ENCODE measurements around the gene UMODL1. TPM values are rescaled to one million over a fixed set of nuclear protein-coding genes. Genes with fewer than 3 reads are reported as not detected.
A peak's percentile ranks its signal among the peaks of the same experiment; 100 is the strongest.

The UMODL1 gene
- total and polyA plus RNA-seq, 3 experiments from 2014 or later, result 0.07 TPM; not detected in 2

DNA sequence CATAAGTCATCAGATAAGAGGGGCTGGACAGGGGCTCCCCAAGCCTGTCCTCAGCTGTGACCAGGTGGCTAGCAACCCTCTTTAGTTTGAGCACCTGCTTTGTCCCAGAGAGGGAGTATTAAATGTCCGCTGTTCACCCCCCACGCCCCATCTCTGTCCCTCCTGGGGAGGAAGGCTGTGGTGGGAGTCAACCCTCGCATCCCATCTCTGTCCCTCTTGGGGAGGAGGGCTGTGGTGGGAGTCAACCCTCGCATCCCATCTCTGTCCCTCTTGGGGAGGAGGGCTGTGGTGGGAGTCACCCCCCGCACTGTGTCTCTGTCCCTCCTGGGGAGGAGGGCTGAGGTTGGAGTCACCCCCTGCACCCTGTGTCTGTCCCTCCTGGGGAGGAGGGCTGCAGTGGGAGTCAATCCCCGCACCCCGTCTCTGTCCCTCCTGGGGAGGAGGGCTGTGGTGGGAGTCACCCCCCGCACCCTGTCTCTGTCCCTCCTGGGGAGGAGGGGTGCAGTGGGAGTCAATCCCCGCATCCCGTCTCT is 75.2 kb downstream of the UMODL1 start:
- DNase-seq, result no peak
- H3K27ac ChIP-seq (ENCODE audit: low read depth, low read length), result no peak overlapping the region
- Mint-ChIP-seq H3K9me3 (no peaks in the 10 kb centered on the region), H3K27me3 (peaks cover 6 to 10% of the 10 kb centered on the region in 2 donors), H3K36me3 (no peaks in the 10 kb centered on the region), H3K27ac (no peak overlapping the region), H3K4me3 (no peak overlapping the region), H3K4me1 (peaks cover 6 to 11% (median 9%) of the 10 kb centered on the region in 3 donors)
- H3K4me1 ChIP-seq (ENCODE audit: insufficient read depth, low read length), result peaks cover 4% of the 10 kb centered on the region
- H3K4me3 ChIP-seq (ENCODE audit: low read length), result no peak overlapping the region
- ChIA-PET CTCF (interaction anchor here (0.6 to 7.4 kb wide), 20 partner anchors 8 to 381 kb away, joined by 3 to 106 read pairs (median 3); no protein-coding TSS in a partner anchor), POLR2A (no interaction called here)
- no peaks in the 10 kb centered on the region for H3K9me3 ChIP-seq (ENCODE audit: low read length)
- no peaks in the 10 kb centered on the region for H3K27me3 ChIP-seq (ENCODE audit: insufficient read depth, low read length, poor library complexity, severe bottlenecking)
- no peaks in the 10 kb centered on the region for H3K36me3 ChIP-seq (ENCODE audit: insufficient read depth, low read length)

DNA sequence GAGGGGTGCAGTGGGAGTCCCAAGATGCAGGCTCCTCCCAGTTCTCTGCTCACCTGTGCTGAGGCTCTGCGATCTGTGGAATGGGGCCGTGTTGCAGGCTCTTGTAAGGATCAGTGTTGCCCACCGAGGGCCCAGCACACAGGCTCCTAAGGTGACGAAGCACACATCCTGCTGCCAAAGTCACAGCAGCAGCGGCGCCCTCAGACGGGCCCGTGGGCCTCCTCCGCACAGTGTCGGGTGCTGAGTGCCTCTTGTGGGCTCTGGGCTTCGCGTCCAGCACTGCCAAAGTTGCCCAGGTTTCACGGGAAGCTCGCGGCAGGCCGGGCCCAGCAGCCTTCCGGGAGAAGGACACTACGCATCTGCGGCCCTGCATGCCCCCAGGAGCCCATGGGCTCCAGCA is 75.7 kb downstream of the UMODL1 start:
- H3K4me1 Mint-ChIP-seq, result peaks cover 6 to 11% (median 9%) of the 10 kb centered on the region in 3 donors
- H3K36me3 ChIP-seq (ENCODE audit: insufficient read depth, low read length), result no peaks in the 10 kb centered on the region
- no peak overlapping the region for H3K4me3 Mint-ChIP-seq
- no peak overlapping the region for H3K27ac Mint-ChIP-seq
- CTCF ChIA-PET, result interaction anchor here (1.1 to 7.4 kb wide), 6 partner anchors 42 to 216 kb away, joined by 3 to 106 read pairs (median 10); no protein-coding TSS in a partner anchor
- no peak overlapping the region for H3K4me3 ChIP-seq (ENCODE audit: low read length)
- H3K27me3 Mint-ChIP-seq, result peaks cover 6 to 10% of the 10 kb centered on the region in 2 donors
- H3K36me3 Mint-ChIP-seq, result no peaks in the 10 kb centered on the region
- H3K4me1 ChIP-seq (ENCODE audit: insufficient read depth, low read length), result peaks cover 4% of the 10 kb centered on the region
- no peaks in the 10 kb centered on the region for H3K9me3 Mint-ChIP-seq
- H3K27ac ChIP-seq (ENCODE audit: low read depth, low read length), result no peak overlapping the region
- no peaks in the 10 kb centered on the region for H3K27me3 ChIP-seq (ENCODE audit: insufficient read depth, low read length, poor library complexity, severe bottlenecking)
- POLR2A ChIA-PET, result no interaction called here
- no peak for DNase-seq
- no peaks in the 10 kb centered on the region for H3K9me3 ChIP-seq (ENCODE audit: low read length)

DNA sequence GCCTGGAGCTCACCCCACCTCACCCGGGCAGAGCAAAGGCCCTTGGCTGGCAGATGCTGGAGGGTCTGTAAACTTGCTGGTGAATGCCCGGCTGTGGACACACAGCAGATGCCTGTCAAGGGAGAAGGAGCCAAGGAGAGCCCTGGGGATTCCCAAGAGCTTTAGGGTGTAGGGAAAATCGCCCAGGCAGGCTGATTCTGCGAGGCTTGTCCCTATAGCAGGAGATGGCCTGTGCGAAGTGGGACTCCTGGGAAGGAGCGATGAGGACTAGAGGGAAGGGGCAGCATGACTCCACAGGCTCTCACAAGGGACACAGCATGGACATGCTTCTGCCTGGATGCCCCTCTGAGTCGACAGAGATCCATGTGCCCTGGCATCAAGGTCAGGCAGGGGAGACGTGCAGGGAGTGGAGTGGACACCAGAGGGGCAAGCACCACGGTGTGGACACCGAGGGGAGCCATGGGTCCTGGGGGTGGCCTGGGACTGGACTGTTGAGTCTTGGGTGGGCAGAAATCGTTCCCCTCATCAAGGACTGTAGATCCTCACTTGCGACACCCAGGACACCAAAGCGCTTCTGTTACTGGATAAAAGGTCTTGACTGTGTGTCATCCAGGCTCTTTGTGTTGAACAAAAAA is 76.4 kb downstream of the UMODL1 start:
- CTCF ChIA-PET, result interaction anchor here (1.4 to 7.4 kb wide), 2 partner anchors 17 to 114 kb away, joined by 5 to 106 read pairs; no protein-coding TSS in a partner anchor
- peaks cover 3 to 8% of the 10 kb centered on the region in 2 donors for H3K27me3 Mint-ChIP-seq
- POLR2A ChIA-PET, result no interaction called here
- peaks cover 6 to 9% (median 7%) of the 10 kb centered on the region in 3 donors for H3K4me1 Mint-ChIP-seq
- peak overlapping the region in 3 of 8 donors; percentile 58 to 70 (median 61) for H3K27ac Mint-ChIP-seq
- no peak overlapping the region for H3K27ac ChIP-seq (ENCODE audit: low read depth, low read length)
- H3K36me3 Mint-ChIP-seq, result no peaks in the 10 kb centered on the region
- H3K4me3 Mint-ChIP-seq, result no peak overlapping the region
- no peak overlapping the region for H3K4me3 ChIP-seq (ENCODE audit: low read length)
- DNase-seq, result no peak
- no peaks in the 10 kb centered on the region for H3K9me3 Mint-ChIP-seq
- H3K36me3 ChIP-seq (ENCODE audit: insufficient read depth, low read length), result no peaks in the 10 kb centered on the region
- H3K4me1 ChIP-seq (ENCODE audit: insufficient read depth, low read length), result peaks cover 4% of the 10 kb centered on the region
- no peaks in the 10 kb centered on the region for H3K27me3 ChIP-seq (ENCODE audit: insufficient read depth, low read length, poor library complexity, severe bottlenecking)
- no peaks in the 10 kb centered on the region for H3K9me3 ChIP-seq (ENCODE audit: low read length)

DNA sequence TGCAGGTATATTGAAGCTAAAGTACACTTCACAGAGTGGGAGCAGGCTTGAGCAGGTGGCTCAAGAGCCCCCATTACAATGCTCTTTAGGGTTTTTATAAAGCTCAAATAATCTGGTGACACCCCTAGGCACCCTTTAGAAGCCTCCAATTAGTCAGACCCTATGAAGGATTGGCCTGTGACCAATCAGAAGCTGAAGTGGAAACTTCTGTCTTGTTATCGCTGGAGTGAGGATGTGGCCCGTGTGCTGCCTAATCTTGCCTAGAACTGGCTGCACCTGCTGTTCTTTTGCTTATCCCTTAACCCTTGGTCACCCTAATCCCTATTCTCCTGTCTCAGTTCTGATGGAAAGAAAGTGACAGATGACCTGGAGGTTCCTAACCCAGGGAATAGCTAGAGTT is 77.0 kb downstream of the UMODL1 start:
- no peak overlapping the region for H3K4me3 ChIP-seq (ENCODE audit: low read length)
- Mint-ChIP-seq H3K27ac (peak overlapping the region in 1 of 8 donors; percentile 70), H3K4me3 (no peak overlapping the region), H3K36me3 (no peaks in the 10 kb centered on the region), H3K9me3 (no peaks in the 10 kb centered on the region), H3K4me1 (peaks cover 5 to 7% (median 6%) of the 10 kb centered on the region in 3 donors), H3K27me3 (peaks cover 0 to 6% of the 10 kb centered on the region in 2 donors)
- no peak overlapping the region for H3K27ac ChIP-seq (ENCODE audit: low read depth, low read length)
- POLR2A ChIA-PET, result no interaction called here
- no peaks in the 10 kb centered on the region for H3K36me3 ChIP-seq (ENCODE audit: insufficient read depth, low read length)
- H3K27me3 ChIP-seq (ENCODE audit: insufficient read depth, low read length, poor library complexity, severe bottlenecking), result no peaks in the 10 kb centered on the region
- no peaks in the 10 kb centered on the region for H3K9me3 ChIP-seq (ENCODE audit: low read length)
- no peak for DNase-seq
- CTCF ChIA-PET, result interaction anchor here (1.4 to 7.4 kb wide), 2 partner anchors 16 to 113 kb away, joined by 5 to 106 read pairs; no protein-coding TSS in a partner anchor
- peaks cover 4% of the 10 kb centered on the region for H3K4me1 ChIP-seq (ENCODE audit: insufficient read depth, low read length)

GRCh38 chr21:42148584-42148983 is 77.5 kb downstream of the UMODL1 start:
- no peak overlapping the region for H3K4me3 Mint-ChIP-seq
- no peaks in the 10 kb centered on the region for H3K36me3 Mint-ChIP-seq
- Histone ChIP-seq H3K36me3 (ENCODE audit: insufficient read depth, low read length) (no peaks in the 10 kb centered on the region), H3K27ac (ENCODE audit: low read depth, low read length) (no peak overlapping the region), H3K27me3 (ENCODE audit: insufficient read depth, low read length, poor library complexity, severe bottlenecking) (no peaks in the 10 kb centered on the region), H3K4me3 (ENCODE audit: low read length) (no peak overlapping the region), H3K4me1 (ENCODE audit: insufficient read depth, low read length) (peaks cover 4% of the 10 kb centered on the region), H3K9me3 (ENCODE audit: low read length) (no peaks in the 10 kb centered on the region)
- no peaks in the 10 kb centered on the region for H3K9me3 Mint-ChIP-seq
- POLR2A ChIA-PET, result no interaction called here
- peaks cover 5 to 7% (median 6%) of the 10 kb centered on the region in 3 donors for H3K4me1 Mint-ChIP-seq
- DNase-seq, result no peak
- peak overlapping the region in 1 of 8 donors; percentile 46 for H3K27ac Mint-ChIP-seq
- H3K27me3 Mint-ChIP-seq, result peaks cover 4 to 6% of the 10 kb centered on the region in 2 donors
- CTCF ChIA-PET, result interaction anchor here (1.4 to 7.4 kb wide), 2 partner anchors 16 to 113 kb away, joined by 5 to 106 read pairs; no protein-coding TSS in a partner anchor

GRCh38 chr21:42149656-42150473 is 78.7 kb downstream of the UMODL1 start:
- H3K9me3 Mint-ChIP-seq, result no peaks in the 10 kb centered on the region
- H3K4me3 ChIP-seq (ENCODE audit: low read length), result no peak overlapping the region
- no peaks in the 10 kb centered on the region for H3K36me3 ChIP-seq (ENCODE audit: insufficient read depth, low read length)
- no peaks in the 10 kb centered on the region for H3K27me3 ChIP-seq (ENCODE audit: insufficient read depth, low read length, poor library complexity, severe bottlenecking)
- H3K27ac Mint-ChIP-seq, result peak overlapping the region in 2 of 8 donors; percentile 17 to 61
- H3K9me3 ChIP-seq (ENCODE audit: low read length), result no peaks in the 10 kb centered on the region
- ChIA-PET CTCF (interaction anchor here (1.1 to 7.4 kb wide), 2 partner anchors 109 to 111 kb away, joined by 3 to 106 read pairs; no protein-coding TSS in a partner anchor), POLR2A (no interaction called here)
- H3K4me1 ChIP-seq (ENCODE audit: insufficient read depth, low read length), result peaks cover 4% of the 10 kb centered on the region
- no peak for DNase-seq
- peaks cover 5 to 7% (median 6%) of the 10 kb centered on the region in 3 donors for H3K4me1 Mint-ChIP-seq
- H3K36me3 Mint-ChIP-seq, result no peaks in the 10 kb centered on the region
- no peak overlapping the region for H3K27ac ChIP-seq (ENCODE audit: low read depth, low read length)
- H3K4me3 Mint-ChIP-seq, result no peak overlapping the region
- H3K27me3 Mint-ChIP-seq, result peaks cover 4% of the 10 kb centered on the region in 2 donors

DNA sequence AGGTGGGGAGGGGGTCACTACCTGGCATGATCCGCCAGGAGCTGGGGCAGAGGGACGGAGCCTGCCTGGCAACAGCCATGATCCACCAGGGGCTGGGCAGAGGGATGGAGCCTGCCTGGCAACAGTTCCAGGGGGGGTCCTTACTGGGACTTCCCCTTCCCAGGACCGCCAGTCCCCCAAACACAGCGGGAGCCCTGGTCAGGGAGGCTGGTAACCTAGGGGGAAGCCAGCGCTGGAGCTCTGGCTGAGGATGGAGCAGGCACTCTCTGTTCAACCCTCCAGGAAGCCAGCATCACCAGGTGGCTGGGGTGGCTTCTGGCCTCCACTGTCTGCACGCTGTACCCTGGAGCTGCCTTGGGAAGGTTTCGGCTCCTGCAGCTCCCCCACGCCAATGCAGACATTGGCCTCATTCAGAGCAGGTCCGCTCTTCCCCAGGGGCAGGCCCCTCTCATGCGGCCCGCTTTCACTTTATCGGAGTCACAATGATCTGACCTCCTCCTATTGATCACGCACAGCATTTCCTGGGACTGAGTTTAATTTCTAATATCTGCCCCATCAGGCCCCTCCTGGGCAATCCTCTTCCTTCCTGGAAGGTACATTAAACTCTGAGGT is 79.5 kb downstream of the UMODL1 start:
- no peak for DNase-seq
- H3K27ac Mint-ChIP-seq, result peak overlapping the region in 1 of 8 donors; percentile 86
- no peak overlapping the region for H3K4me3 ChIP-seq (ENCODE audit: low read length)
- H3K4me1 ChIP-seq (ENCODE audit: insufficient read depth, low read length), result peaks cover 3% of the 10 kb centered on the region
- H3K4me3 Mint-ChIP-seq, result no peak overlapping the region
- H3K4me1 Mint-ChIP-seq, result peaks cover 3% of the 10 kb centered on the region in 3 donors
- H3K9me3 ChIP-seq (ENCODE audit: low read length), result no peaks in the 10 kb centered on the region
- no peak overlapping the region for H3K27ac ChIP-seq (ENCODE audit: low read depth, low read length)
- CTCF ChIA-PET, result interaction anchor here (1.1 kb wide), 1 partner anchor 109 kb away, joined by 3 read pairs; no protein-coding TSS in a partner anchor
- H3K27me3 ChIP-seq (ENCODE audit: insufficient read depth, low read length, poor library complexity, severe bottlenecking), result no peaks in the 10 kb centered on the region
- no peaks in the 10 kb centered on the region for H3K36me3 ChIP-seq (ENCODE audit: insufficient read depth, low read length)
- peaks cover 2 to 8% of the 10 kb centered on the region in 2 donors for H3K27me3 Mint-ChIP-seq
- H3K36me3 Mint-ChIP-seq, result no peaks in the 10 kb centered on the region
- POLR2A ChIA-PET, result no interaction called here
- no peaks in the 10 kb centered on the region for H3K9me3 Mint-ChIP-seq
